HepG2 (cell line): ENCODE results near the gene KCTD14. TPM values are rescaled to one million over a fixed set of nuclear protein-coding genes. Genes with fewer than 3 reads are reported as not detected.

Experiments
- BHLHE40 ChIP-seq: IDR thresholded peaks from 2 replicates; pipeline ENCODE4 v1.6.1; 2011; ENCODE audit warnings: low read length, improper control_type of control experiment
- GTF2F1 ChIP-seq: fragments of 150-350 bp; IDR thresholded peaks from 2 replicates; pipeline ENCODE4 v1.6.1; 2014; ENCODE audit warnings: low read length
- HNRNPH1 ChIP-seq: fragments of 200-400 bp; formaldehyde crosslinking; optimal IDR thresholded peaks from 2 replicates; pipeline ENCODE3; 2017; ENCODE audit warnings: mild to moderate bottlenecking, low read depth, low read length
- KMT2B ChIP-seq: IDR thresholded peaks from 2 replicates; pipeline ENCODE4 v1.6.1; 2016; ENCODE audit warnings: missing genetic modification reagents, missing compliant biosample characterization
- POLR2AphosphoS2 ChIP-seq: IDR thresholded peaks from 2 replicates; pipeline ENCODE4 v1.6.1; 2011; ENCODE audit warnings: low read depth, low read length, improper control_type of control experiment
- TEAD2 ChIP-seq: sonication (generic); formaldehyde crosslinking; IDR thresholded peaks from 2 replicates; pipeline ENCODE4 v1.9.0; 2021; ENCODE audit warnings: missing genetic modification reagents
- TGIF2 ChIP-seq: IDR thresholded peaks from 2 replicates; pipeline ENCODE4 v1.6.1; 2016; ENCODE audit warnings: control low read depth, missing compliant biosample characterization
- ZFP36L2 ChIP-seq: sonication (generic); formaldehyde crosslinking; IDR thresholded peaks from 2 replicates; pipeline ENCODE4 v1.4.0; 2020; ENCODE audit warnings: missing genetic modification reagents
- ZNF138 ChIP-seq: sonication (generic); formaldehyde crosslinking; IDR thresholded peaks from 2 replicates; pipeline ENCODE4 v1.5.0; 2020; ENCODE audit warnings: mild to moderate bottlenecking, low read depth, missing genetic modification reagents
- ZNF251 ChIP-seq: sonication (generic); formaldehyde crosslinking; IDR thresholded peaks from 2 replicates; pipeline ENCODE4 v1.9.0; 2021; ENCODE audit warnings: mild to moderate bottlenecking, missing genetic modification reagents
- ZNF263 ChIP-seq: sonication (generic); formaldehyde crosslinking; IDR thresholded peaks from 2 replicates; pipeline ENCODE4 v1.4.0; 2020; ENCODE audit warnings: missing genetic modification reagents
- ZNF333 ChIP-seq: sonication (generic); formaldehyde crosslinking; IDR thresholded peaks from 2 replicates; pipeline ENCODE4 v1.4.0; 2020; ENCODE audit warnings: mild to moderate bottlenecking, missing genetic modification reagents, borderline replicate concordance
- ZNF34 ChIP-seq: sonication (generic); formaldehyde crosslinking; IDR thresholded peaks from 2 replicates; pipeline ENCODE4 v1.4.0; 2020; ENCODE audit warnings: mild to moderate bottlenecking, missing genetic modification reagents, borderline replicate concordance
- ZNF570 ChIP-seq: sonication (generic); formaldehyde crosslinking; IDR thresholded peaks from 2 replicates; pipeline ENCODE4 v1.4.0; 2020; ENCODE audit warnings: mild to moderate bottlenecking, missing genetic modification reagents, borderline replicate concordance
- ZNF747 ChIP-seq: sonication (generic); formaldehyde crosslinking; IDR thresholded peaks from 2 replicates; pipeline ENCODE4 v1.8.1; 2023; ENCODE audit warnings: missing genetic modification reagents, mild to moderate bottlenecking, borderline replicate concordance
- polyA plus RNA-seq, 8 experiments: library from polyadenylated mRNA; depleted of rRNA in 3 of 8; stranded (reverse) in 7 of 8; unstranded in 1 of 8; fragments of >200 nt; fragmentation: Illumina TruSeq in 4 of 8; extraction: Trizol in 4 of 8; gene quantifications; 2 replicates each; pipeline versions ENCODE4 v1.2.1 to v1.2.3, GENCODE V29; 2011 to 2016; ENCODE audit warnings: low read depth in 4 of 8, missing spikeins in 1 of 8, mixed read lengths in 1 of 8; ENCODE audit not compliant: insufficient read depth in 1 of 8
- total RNA-seq, 5 experiments: library from RNA; depleted of rRNA; stranded (reverse); fragments of >200 nt; fragmentation: Illumina TruSeq; extraction: Trizol; gene quantifications; 2 replicates each; pipeline ENCODE4 v1.2.3, GENCODE V29; 2016; ENCODE audit warnings: low read depth in 1 of 5
- TF ChIP-seq, protein P1 (sequence below): conservative IDR thresholded peaks from 2 replicates; pipeline ENCODE4 v1.6.1; 2018; ENCODE audit warnings: missing genetic modification reagents
- TF ChIP-seq, protein P2 (sequence below): sonication (generic); formaldehyde crosslinking; IDR thresholded peaks from 2 replicates; pipeline ENCODE4 v1.4.0; 2020; ENCODE audit warnings: missing genetic modification reagents
- TF ChIP-seq, protein P3 (sequence below): sonication (generic); formaldehyde crosslinking; IDR thresholded peaks from 2 replicates; pipeline ENCODE4 v1.5.1; 2020; ENCODE audit warnings: mild to moderate bottlenecking, missing genetic modification reagents
- TF ChIP-seq, protein P4 (sequence below): sonication (generic); formaldehyde crosslinking; IDR thresholded peaks from 2 replicates; pipeline ENCODE4 v1.4.0; 2020; ENCODE audit warnings: mild to moderate bottlenecking, missing genetic modification reagents

Gene KCTD14
- total and polyA plus RNA-seq, 2 of the 13 experiments (the other 11 are each of a cell fraction or from before 2014, with no cell fraction given), result 10.3 to 15.6 TPM

DNA sequence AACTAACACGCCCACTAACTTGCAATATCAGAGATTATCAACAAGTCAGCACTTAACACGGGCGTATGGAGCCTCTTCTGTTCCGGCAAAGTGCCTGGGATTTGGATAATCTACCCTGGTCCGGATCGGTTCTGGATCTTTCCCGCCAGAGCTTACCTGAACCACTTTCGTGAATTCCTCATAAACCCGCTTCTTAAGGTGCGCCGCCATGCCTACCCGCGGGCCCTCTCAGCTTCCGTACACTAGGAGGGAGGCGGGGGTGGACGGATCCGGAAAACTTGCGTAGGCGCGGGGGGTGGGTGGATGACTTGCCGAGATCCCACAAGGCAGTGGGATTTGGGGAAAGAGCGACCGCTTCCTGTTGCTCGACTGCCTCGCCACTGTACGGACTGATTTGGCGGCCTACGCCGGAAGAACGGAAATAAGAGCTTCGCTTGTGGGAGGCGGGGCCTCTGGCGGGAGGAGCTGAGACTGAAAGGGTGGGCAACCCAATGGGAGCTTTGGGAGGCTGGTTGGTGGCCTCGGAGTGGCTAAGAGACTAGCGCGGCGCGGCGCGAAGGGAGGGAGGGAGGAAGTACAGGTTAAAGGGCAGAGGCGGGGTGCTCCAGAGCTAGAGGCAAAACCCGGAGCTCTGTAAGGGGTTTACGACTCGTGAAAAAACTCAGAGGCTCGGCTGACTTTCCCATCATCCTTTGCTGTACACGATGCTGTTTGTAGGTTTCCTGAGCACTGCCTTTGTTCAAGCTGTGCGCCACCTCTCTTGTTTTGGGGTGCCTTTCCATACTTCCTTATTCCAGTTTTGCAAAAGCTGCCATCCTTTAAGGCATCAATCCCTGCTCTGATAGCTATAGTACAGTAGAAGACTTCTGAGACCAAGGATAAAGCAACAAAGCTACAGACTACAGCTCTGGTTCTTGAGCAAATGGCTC is 28.4 kb downstream of the KCTD14 start, which contains the start of gene INTS4 (continued):
- TF ChIP-seq POLR2AphosphoS2 (no peak), ZNF34 (CRISPR knock-in tag) (peak; percentile 46; the same call in 1 of the 2 replicates), ZNF570 (CRISPR knock-in tag) (no peak; the same call in 1 of the 2 replicates), TEAD2 (CRISPR knock-in tag) (no peak), TGIF2 (CRISPR knock-in tag) (peak; percentile 63; the same call in 1 of the 2 replicates), GTF2F1 (no peak), BHLHE40 (no peak), KMT2B (CRISPR knock-in tag) (peak; percentile 91; the same call in 1 of the 2 replicates), ZNF333 (CRISPR knock-in tag) (0 out of 2 replicates have a peak, but pooled peaks have one; percentile 24), ZNF747 (CRISPR knock-in tag) (peak; percentile 75; the same call in 1 of the 2 replicates), HNRNPH1 (no peak), ZFP36L2 (no peak), ZNF263 (CRISPR knock-in tag) (no peak), ZNF138 (CRISPR knock-in tag) (no peak), ZNF251 (CRISPR knock-in tag) (no peak)
- TF ChIP-seq, protein P1, sequence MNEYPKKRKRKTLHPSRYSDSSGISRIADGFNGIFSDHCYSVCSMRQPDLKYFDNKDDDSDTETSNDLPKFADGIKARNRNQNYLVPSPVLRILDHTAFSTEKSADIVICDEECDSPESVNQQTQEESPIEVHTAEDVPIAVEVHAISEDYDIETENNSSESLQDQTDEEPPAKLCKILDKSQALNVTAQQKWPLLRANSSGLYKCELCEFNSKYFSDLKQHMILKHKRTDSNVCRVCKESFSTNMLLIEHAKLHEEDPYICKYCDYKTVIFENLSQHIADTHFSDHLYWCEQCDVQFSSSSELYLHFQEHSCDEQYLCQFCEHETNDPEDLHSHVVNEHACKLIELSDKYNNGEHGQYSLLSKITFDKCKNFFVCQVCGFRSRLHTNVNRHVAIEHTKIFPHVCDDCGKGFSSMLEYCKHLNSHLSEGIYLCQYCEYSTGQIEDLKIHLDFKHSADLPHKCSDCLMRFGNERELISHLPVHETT (CRISPR knock-in tag), result peak; percentile 93
- TF ChIP-seq, protein P2, sequence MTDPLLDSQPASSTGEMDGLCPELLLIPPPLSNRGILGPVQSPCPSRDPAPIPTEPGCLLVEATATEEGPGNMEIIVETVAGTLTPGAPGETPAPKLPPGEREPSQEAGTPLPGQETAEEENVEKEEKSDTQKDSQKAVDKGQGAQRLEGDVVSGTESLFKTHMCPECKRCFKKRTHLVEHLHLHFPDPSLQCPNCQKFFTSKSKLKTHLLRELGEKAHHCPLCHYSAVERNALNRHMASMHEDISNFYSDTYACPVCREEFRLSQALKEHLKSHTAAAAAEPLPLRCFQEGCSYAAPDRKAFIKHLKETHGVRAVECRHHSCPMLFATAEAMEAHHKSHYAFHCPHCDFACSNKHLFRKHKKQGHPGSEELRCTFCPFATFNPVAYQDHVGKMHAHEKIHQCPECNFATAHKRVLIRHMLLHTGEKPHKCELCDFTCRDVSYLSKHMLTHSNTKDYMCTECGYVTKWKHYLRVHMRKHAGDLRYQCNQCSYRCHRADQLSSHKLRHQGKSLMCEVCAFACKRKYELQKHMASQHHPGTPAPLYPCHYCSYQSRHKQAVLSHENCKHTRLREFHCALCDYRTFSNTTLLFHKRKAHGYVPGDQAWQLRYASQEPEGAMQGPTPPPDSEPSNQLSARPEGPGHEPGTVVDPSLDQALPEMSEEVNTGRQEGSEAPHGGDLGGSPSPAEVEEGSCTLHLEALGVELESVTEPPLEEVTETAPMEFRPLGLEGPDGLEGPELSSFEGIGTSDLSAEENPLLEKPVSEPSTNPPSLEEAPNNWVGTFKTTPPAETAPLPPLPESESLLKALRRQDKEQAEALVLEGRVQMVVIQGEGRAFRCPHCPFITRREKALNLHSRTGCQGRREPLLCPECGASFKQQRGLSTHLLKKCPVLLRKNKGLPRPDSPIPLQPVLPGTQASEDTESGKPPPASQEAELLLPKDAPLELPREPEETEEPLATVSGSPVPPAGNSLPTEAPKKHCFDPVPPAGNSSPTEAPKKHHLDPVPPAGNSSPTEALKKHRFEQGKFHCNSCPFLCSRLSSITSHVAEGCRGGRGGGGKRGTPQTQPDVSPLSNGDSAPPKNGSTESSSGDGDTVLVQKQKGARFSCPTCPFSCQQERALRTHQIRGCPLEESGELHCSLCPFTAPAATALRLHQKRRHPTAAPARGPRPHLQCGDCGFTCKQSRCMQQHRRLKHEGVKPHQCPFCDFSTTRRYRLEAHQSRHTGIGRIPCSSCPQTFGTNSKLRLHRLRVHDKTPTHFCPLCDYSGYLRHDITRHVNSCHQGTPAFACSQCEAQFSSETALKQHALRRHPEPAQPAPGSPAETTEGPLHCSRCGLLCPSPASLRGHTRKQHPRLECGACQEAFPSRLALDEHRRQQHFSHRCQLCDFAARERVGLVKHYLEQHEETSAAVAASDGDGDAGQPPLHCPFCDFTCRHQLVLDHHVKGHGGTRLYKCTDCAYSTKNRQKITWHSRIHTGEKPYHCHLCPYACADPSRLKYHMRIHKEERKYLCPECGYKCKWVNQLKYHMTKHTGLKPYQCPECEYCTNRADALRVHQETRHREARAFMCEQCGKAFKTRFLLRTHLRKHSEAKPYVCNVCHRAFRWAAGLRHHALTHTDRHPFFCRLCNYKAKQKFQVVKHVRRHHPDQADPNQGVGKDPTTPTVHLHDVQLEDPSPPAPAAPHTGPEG, result no peak
- TF ChIP-seq, protein P3, sequence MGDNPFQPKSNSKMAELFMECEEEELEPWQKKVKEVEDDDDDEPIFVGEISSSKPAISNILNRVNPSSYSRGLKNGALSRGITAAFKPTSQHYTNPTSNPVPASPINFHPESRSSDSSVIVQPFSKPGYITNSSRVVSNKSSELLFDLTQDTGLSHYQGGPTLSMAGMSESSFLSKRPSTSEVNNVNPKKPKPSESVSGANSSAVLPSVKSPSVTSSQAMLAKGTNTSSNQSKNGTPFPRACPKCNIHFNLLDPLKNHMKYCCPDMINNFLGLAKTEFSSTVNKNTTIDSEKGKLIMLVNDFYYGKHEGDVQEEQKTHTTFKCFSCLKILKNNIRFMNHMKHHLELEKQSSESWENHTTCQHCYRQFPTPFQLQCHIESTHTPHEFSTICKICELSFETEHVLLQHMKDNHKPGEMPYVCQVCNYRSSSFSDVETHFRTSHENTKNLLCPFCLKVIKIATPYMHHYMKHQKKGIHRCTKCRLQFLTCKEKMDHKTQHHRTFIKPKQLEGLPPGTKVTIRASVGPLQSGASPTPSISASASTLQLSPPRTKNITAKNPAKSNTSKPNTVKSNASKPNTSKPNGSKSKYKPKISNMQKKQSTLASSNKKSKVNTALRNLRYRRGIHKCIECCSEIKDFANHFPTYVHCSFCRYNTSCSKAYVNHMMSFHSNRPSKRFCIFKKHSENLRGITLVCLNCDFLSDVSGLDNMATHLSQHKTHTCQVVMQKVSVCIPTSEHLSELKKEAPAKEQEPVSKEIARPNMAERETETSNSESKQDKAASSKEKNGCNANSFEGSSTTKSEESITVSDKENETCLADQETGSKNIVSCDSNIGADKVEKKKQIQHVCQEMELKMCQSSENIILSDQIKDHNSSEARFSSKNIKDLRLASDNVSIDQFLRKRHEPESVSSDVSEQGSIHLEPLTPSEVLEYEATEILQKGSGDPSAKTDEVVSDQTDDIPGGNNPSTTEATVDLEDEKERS (CRISPR knock-in tag), result no peak
- TF ChIP-seq, protein P4, sequence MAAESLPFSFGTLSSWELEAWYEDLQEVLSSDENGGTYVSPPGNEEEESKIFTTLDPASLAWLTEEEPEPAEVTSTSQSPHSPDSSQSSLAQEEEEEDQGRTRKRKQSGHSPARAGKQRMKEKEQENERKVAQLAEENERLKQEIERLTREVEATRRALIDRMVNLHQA (CRISPR knock-in tag), result no peak
